OCI-LY1 (cell line): ENCODE data around the gene FAM90A1.
"Not testable (repeated sequence)": the region's sequence is repeated elsewhere in the genome, so short reads cannot be mapped to it uniquely, and the experiment has no call there.

Experiments
- H2AFZ ChIP-seq: fragments of 200-600 bp; sonication (generic), shearing (Covaris generic); 2 replicates; pipeline ENCODE4 v1.6.0; 2014; ENCODE audit warnings: antibody characterized with exemption, mild to moderate bottlenecking, low read length
- H3F3A ChIP-seq: fragments of 200-600 bp; sonication (generic), shearing (Covaris generic); 2 replicates; pipeline ENCODE4 v1.6.0; 2014; ENCODE audit warnings: mild to moderate bottlenecking, antibody characterized with exemption, low read length, moderate library complexity; ENCODE audit not compliant: insufficient read depth
- H3K27ac ChIP-seq: fragments of 200-600 bp; sonication (generic); 2 replicates; pipeline ENCODE4 v1.5.1; 2014; ENCODE audit warnings: low read length, mixed run types, mild to moderate bottlenecking, low read depth; ENCODE audit not compliant: poor library complexity, severe bottlenecking
- H3K27me3 ChIP-seq: fragments of 200-600 bp; sonication (generic); 2 replicates; pipeline ENCODE4 v1.6.0; 2014; ENCODE audit warnings: antibody characterized with exemption, mild to moderate bottlenecking, low read length, moderate library complexity; ENCODE audit not compliant: insufficient read depth
- H3K36me3 ChIP-seq: fragments of 200-600 bp; sonication (generic); 2 replicates; pipeline ENCODE4 v1.6.1; 2014; ENCODE audit warnings: mild to moderate bottlenecking, antibody characterized with exemption, low read length, moderate library complexity, mixed read lengths; ENCODE audit not compliant: insufficient read depth
- H3K4me1 ChIP-seq: fragments of 200-600 bp; sonication (generic); 2 replicates; pipeline ENCODE4 v1.5.1; 2014; ENCODE audit warnings: mild to moderate bottlenecking, low read length, moderate library complexity; ENCODE audit not compliant: insufficient read depth, severe bottlenecking
- H3K4me2 ChIP-seq: fragments of 200-600 bp; sonication (generic), shearing (Covaris generic); 2 replicates; pipeline ENCODE4 v1.6.1; 2014; ENCODE audit warnings: low read length
- H3K4me3 ChIP-seq: fragments of 200-600 bp; sonication (generic); 2 replicates; pipeline ENCODE4 v1.5.1; 2014; ENCODE audit warnings: low read length, low read depth, mild to moderate bottlenecking, mixed read lengths; ENCODE audit not compliant: poor library complexity, severe bottlenecking
- H3K79me2 ChIP-seq: fragments of 200-600 bp; shearing (Covaris generic); 2 replicates; pipeline ENCODE4 v1.6.1; 2016; ENCODE audit warnings: mixed run types, low read length, mixed read lengths; ENCODE audit not compliant: insufficient read depth
- H3K9ac ChIP-seq: fragments of 200-600 bp; sonication (generic), shearing (Covaris generic); 2 replicates; pipeline ENCODE4 v1.6.1; 2014; ENCODE audit warnings: mild to moderate bottlenecking, low read length, mixed read lengths
- H3K9me2 ChIP-seq: fragments of 200-600 bp; sonication (generic), shearing (Covaris generic); 2 replicates; pipeline ENCODE4 v1.6.1; 2014; ENCODE audit warnings: low read depth, mild to moderate bottlenecking, low read length, mixed read lengths
- H3K9me3 ChIP-seq: fragments of 200-600 bp; shearing (Covaris generic); 2 replicates; pipeline ENCODE4 v1.6.1; 2014; ENCODE audit warnings: low read length, mixed read lengths
- H4K20me1 ChIP-seq: fragments of 200-600 bp; sonication (generic), shearing (Covaris generic); 2 replicates; pipeline ENCODE4 v1.6.0; 2016; ENCODE audit warnings: mild to moderate bottlenecking, low read length; ENCODE audit not compliant: insufficient read depth
- CTCF ChIP-seq: fragments of 200-600 bp; sonication (generic), shearing (Covaris generic); IDR thresholded peaks from 2 replicates; pipeline ENCODE4 v1.5.1; 2017; ENCODE audit warnings: mild to moderate bottlenecking, antibody characterized with exemption, low read length, moderate library complexity, mixed read lengths
- EZH2 ChIP-seq: fragments of 200-600 bp; sonication (generic), shearing (Covaris generic); IDR thresholded peaks from 2 replicates; pipeline ENCODE4 v1.8.0; 2017; ENCODE audit warnings: borderline replicate concordance, mixed run types, mild to moderate bottlenecking, antibody characterized with exemption, low read length, moderate library complexity, mixed read lengths

The FAM90A1 gene

DNA sequence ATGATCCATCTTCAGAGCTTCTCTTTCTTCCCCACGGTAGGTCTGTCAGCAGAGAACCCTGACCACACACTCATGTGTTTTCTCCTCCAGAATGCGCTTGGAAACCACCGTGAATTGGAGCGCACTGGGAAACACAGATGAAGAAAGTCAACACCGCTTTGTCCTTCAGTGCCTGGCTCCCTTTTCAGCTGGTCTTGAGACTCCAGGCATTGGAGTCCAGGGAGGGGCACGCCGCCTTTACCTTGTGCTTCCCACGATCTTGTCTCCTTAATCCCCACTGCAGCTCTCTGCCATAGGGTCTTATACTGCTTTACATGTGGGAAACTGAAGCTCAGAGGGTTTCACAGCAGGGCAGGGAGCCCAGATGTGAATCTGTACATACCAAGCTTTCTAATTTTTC, 1.1 kb downstream of the FAM90A1 start:
- Histone ChIP-seq H2AFZ (no peak overlapping the region), H3K27ac (no peak overlapping the region), H3K79me2 (no peaks in the 10 kb centered on the region), H3K4me1 (no peaks in the 10 kb centered on the region), H3K4me3 (no peak overlapping the region), H3K9ac (no peak overlapping the region), H3K9me2 (no peaks in the 10 kb centered on the region), H3F3A (no peaks in the 10 kb centered on the region), H3K4me2 (no peak overlapping the region), H3K36me3 (no peaks in the 10 kb centered on the region), H3K27me3 (no peaks in the 10 kb centered on the region), H3K9me3 (no peaks in the 10 kb centered on the region), H4K20me1 (no peaks in the 10 kb centered on the region)
- TF ChIP-seq EZH2 (no peak), CTCF (no peak)

DNA sequence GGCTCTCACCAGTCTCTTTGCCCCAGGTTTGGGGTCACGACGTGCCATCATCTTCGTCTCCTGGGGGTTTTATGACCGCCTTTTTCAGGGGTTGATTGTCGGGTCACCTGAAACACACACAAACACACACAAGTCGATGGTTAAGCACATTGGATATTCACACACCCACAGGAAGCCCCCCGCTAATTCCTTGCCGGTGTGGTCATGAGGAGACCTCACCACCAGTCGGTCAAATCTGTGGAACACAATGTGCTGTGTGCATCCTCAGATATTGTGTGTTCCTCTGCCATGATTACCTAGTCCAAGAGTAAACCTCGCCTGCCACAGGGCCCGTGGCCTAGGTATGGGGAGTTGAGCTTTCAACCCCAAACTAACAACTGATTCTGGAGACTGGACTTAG, 2.6 kb downstream of the FAM90A1 start:
- not testable (repeated sequence) for H3K9me3 ChIP-seq, H4K20me1 ChIP-seq, H3K27me3 ChIP-seq, H3F3A ChIP-seq, H3K4me3 ChIP-seq, H3K9me2 ChIP-seq, H3K9ac ChIP-seq, H3K79me2 ChIP-seq, H2AFZ ChIP-seq, H3K4me2 ChIP-seq, H3K4me1 ChIP-seq, H3K36me3 ChIP-seq, H3K27ac ChIP-seq

DNA sequence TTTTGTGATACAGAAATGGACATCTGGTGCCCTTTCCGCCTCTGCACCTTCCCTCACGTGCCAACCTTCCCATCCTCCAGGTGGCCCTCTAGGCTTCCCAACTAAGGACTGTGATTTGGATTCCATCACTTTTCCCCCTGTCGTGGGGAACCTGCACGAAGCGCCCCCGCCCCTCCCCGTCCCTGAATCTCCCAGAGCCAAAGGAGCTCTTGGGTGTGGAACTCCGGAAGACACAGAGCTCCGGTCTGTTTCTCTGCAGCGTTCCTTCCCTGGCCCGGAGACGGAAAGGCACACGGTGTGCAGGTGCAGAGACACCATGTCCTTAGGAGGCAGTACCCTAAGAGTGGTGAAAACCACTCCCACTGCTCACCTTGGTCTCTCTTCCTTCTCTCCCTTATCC, 3.8 kb downstream of the FAM90A1 start:
- H3K79me2 ChIP-seq, H3K36me3 ChIP-seq, H3K9me3 ChIP-seq, H3K9ac ChIP-seq, H3K4me2 ChIP-seq, H3K9me2 ChIP-seq, H4K20me1 ChIP-seq, H3K4me3 ChIP-seq, H3K27me3 ChIP-seq, H3K27ac ChIP-seq, H3K4me1 ChIP-seq, H3F3A ChIP-seq, H2AFZ ChIP-seq: not testable (repeated sequence)

DNA sequence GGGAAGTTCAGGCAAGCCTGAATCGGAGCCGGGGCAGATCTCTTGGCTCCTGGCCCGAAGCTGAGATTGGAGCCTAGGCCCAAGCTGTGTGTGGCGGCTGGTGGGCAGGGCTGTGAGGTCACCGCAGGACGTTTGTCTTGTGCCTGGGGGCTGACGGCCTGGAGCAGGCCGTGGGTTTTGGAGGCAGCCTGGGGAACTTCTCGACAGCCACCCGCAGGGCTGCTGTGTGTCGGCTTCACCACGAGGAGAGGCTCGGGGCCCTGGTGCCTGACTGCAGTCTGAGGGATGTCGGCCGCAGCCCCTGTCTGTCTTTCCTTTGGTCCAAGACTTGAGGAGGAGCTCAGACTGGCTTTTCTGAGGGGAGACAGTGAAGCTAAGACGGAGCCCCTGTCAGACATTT, 5.1 kb downstream of the FAM90A1 start:
- not testable (repeated sequence) for H3K79me2 ChIP-seq, H3K9ac ChIP-seq, H3K4me2 ChIP-seq, H3K27ac ChIP-seq, H3K36me3 ChIP-seq, H3K4me1 ChIP-seq, H3K27me3 ChIP-seq, H3F3A ChIP-seq, H3K4me3 ChIP-seq, H3K9me2 ChIP-seq, H3K9me3 ChIP-seq, H4K20me1 ChIP-seq, H2AFZ ChIP-seq

DNA sequence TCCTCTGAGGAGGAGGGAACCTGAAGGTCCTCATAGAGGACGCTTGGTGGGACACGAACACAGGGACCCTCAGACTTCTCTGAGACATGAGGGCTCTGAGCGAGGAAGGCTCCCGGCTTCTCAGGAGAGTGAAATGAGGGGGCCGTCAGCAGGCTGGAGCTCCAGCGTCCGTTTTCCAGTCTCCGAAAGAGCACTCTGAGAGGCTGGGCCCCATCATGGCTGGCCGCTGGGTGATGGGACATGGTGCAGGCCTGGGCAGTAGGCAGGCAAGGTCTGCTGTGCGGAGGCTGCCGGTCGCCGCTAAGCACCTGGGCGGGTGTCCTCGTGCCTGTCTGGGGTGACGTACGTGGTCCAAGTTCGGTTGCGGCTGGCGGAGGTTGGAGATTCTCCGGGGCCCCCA, 5.6 kb downstream of the FAM90A1 start:
- H3K9ac ChIP-seq, H3K27me3 ChIP-seq, H3K9me3 ChIP-seq, H2AFZ ChIP-seq, H3K79me2 ChIP-seq, H3F3A ChIP-seq, H3K4me1 ChIP-seq, H3K9me2 ChIP-seq, H3K4me2 ChIP-seq, H3K36me3 ChIP-seq, H4K20me1 ChIP-seq, H3K4me3 ChIP-seq, H3K27ac ChIP-seq: not testable (repeated sequence)

GRCh38 chr12:8221375-8221774, 6.0 kb downstream of the FAM90A1 start:
- not testable (repeated sequence) for H3K4me2 ChIP-seq, H3K27me3 ChIP-seq, H3K27ac ChIP-seq, H4K20me1 ChIP-seq, H3K36me3 ChIP-seq, H3K9me2 ChIP-seq, H2AFZ ChIP-seq, H3K9ac ChIP-seq, H3K4me1 ChIP-seq, H3F3A ChIP-seq, H3K4me3 ChIP-seq, H3K79me2 ChIP-seq, H3K9me3 ChIP-seq
